Neural cell (in vitro differentiated cells): ENCODE measurements around the gene NDUFB11.

Experiments
- MXI1 ChIP-seq: fragments of 450-650 bp; conservative IDR thresholded peaks from 2 replicates; pipeline ENCODE4 v1.6.1; 2014; ENCODE audit warnings: antibody characterized with exemption, mild to moderate bottlenecking; ENCODE audit not compliant: poor library complexity, severe bottlenecking
- POLR2AphosphoS5 ChIP-seq: IDR thresholded peaks from 2 replicates; pipeline ENCODE4 v1.6.1; 2012
- TF ChIP-seq, protein P1 (sequence below): fragments of 450-650 bp; IDR thresholded peaks from 2 replicates; pipeline ENCODE4 v1.5.1; 2014; ENCODE audit warnings: antibody characterized with exemption, mild to moderate bottlenecking, moderate library complexity; ENCODE audit not compliant: poor library complexity, severe bottlenecking

DNA sequence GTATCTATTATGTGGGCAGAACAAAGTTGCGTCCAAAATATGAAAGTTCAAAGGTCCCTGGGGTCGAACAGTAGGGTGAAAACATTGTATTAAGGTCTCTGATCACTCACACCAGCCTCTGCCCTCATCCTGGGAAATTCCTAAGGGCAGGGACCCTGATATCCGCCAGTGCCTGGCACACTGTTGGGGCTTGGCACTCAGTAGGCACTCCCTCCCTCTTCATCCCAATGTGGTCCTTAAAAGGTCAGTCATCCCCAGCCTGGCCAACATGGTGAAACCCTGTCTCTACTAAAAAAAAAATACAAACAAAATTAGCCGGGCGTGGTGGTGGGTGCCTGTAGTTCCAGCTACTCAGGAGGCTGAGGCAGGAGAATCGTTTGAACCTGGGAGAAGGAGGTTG, 6.3 kb downstream of the NDUFB11 start:
- TF ChIP-seq POLR2AphosphoS5: no peak
- TF ChIP-seq, protein P1, sequence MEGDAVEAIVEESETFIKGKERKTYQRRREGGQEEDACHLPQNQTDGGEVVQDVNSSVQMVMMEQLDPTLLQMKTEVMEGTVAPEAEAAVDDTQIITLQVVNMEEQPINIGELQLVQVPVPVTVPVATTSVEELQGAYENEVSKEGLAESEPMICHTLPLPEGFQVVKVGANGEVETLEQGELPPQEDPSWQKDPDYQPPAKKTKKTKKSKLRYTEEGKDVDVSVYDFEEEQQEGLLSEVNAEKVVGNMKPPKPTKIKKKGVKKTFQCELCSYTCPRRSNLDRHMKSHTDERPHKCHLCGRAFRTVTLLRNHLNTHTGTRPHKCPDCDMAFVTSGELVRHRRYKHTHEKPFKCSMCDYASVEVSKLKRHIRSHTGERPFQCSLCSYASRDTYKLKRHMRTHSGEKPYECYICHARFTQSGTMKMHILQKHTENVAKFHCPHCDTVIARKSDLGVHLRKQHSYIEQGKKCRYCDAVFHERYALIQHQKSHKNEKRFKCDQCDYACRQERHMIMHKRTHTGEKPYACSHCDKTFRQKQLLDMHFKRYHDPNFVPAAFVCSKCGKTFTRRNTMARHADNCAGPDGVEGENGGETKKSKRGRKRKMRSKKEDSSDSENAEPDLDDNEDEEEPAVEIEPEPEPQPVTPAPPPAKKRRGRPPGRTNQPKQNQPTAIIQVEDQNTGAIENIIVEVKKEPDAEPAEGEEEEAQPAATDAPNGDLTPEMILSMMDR: no peak
- no peak for TF ChIP-seq MXI1
